Left ventricle myocardium inferior (tissue), 1 donor: ENCODE measurements around the gene PRKCB. TPM values are rescaled to one million over a fixed set of nuclear protein-coding genes. Genes with fewer than 3 reads are reported as not detected.

Experiments
- DNase-seq: peaks from one replicate; pipeline ENCODE4 v3.0.0-alpha.2; 2020
- H3K27ac ChIP-seq: fragments of 200-600 bp; replicated peaks from 2 replicates; pipeline ENCODE4 v1.8.0; 2021
- H3K27me3 ChIP-seq: fragments of 200-600 bp; 2 replicates; pipeline ENCODE4 v1.8.0; 2021; ENCODE audit warnings: low read depth
- H3K36me3 ChIP-seq: fragments of 200-600 bp; 2 replicates; pipeline ENCODE4 v1.8.0; 2021
- H3K4me1 ChIP-seq: fragments of 200-600 bp; 2 replicates; pipeline ENCODE4 v1.8.0; 2021
- H3K4me3 ChIP-seq: fragments of 200-600 bp; 2 replicates; pipeline ENCODE4 v1.8.0; 2021; ENCODE audit warnings: mild to moderate bottlenecking, moderate library complexity
- H3K9me3 ChIP-seq: fragments of 200-600 bp; replicated peaks from 2 replicates; pipeline ENCODE4 v1.8.0; 2021
- CTCF ChIP-seq: fragments of 200-600 bp; IDR thresholded peaks from 2 replicates; pipeline ENCODE4 v1.8.0; 2021; ENCODE audit warnings: antibody characterized with exemption, mild to moderate bottlenecking, borderline replicate concordance
- intact Hi-C: fragments of 100-400 bp; cut with micrococcal nuclease; formaldehyde crosslinking; loops from one replicate; pipeline ENCODE4 v1.11.0; 2022
- total RNA-seq: library from RNA; stranded (reverse); fragmentation: NEBNext Ultra II Directional; extraction: Animal tissue kit (Norgen Biotek cat#: 25700); gene quantifications from one replicate; pipeline ENCODE4 v1.2.1, GENCODE V29; 2021
- donor health status: DM: no; HTN: yes; CAD: no; lungs with severe emphysema.

The PRKCB gene
- total RNA-seq, 1 donor from 2014 or later: 1.6 TPM

- Histone ChIP-seq H3K27me3 (peaks cover 84% of the 10 kb centered on the region), H3K4me1 (no peaks in the 10 kb centered on the region), H3K27ac (no peak overlapping the region), H3K4me3 (no peak overlapping the region), H3K36me3 (no peaks in the 10 kb centered on the region), H3K9me3 (no peaks in the 10 kb centered on the region)
- no peak for DNase-seq
- intact Hi-C loops: no loop called here
- no peak for TF ChIP-seq CTCF
These were observed 30.1 kb downstream of the PRKCB start for GRCh38 chr16:23865853-23866252.

- H3K4me3 ChIP-seq: no peak overlapping the region
- no peak for DNase-seq
- TF ChIP-seq CTCF: no peak
- H3K9me3 ChIP-seq: no peaks in the 10 kb centered on the region
- H3K36me3 ChIP-seq: no peaks in the 10 kb centered on the region
- intact Hi-C loops: no loop called here
- no peak overlapping the region for H3K27ac ChIP-seq
- H3K4me1 ChIP-seq: no peaks in the 10 kb centered on the region
- peaks cover 76% of the 10 kb centered on the region for H3K27me3 ChIP-seq
These were observed 30.8 kb downstream of the PRKCB start for GRCh38 chr16:23866621-23867020.

- no peak overlapping the region for H3K4me3 ChIP-seq
- no peak for TF ChIP-seq CTCF
- no peak overlapping the region for H3K27ac ChIP-seq
- no peaks in the 10 kb centered on the region for H3K4me1 ChIP-seq
- peaks cover 66% of the 10 kb centered on the region for H3K27me3 ChIP-seq
- H3K36me3 ChIP-seq: no peaks in the 10 kb centered on the region
- H3K9me3 ChIP-seq: no peaks in the 10 kb centered on the region
- intact Hi-C loops: no loop called here
- DNase-seq: no peak
These were observed 31.8 kb downstream of the PRKCB start for GRCh38 chr16:23867566-23867965.

- no peaks in the 10 kb centered on the region for H3K4me1 ChIP-seq
- intact Hi-C loops: no loop called here
- TF ChIP-seq CTCF: no peak
- H3K27me3 ChIP-seq: peaks cover 64% of the 10 kb centered on the region
- no peak for DNase-seq
- no peaks in the 10 kb centered on the region for H3K36me3 ChIP-seq
- no peak overlapping the region for H3K27ac ChIP-seq
- no peak overlapping the region for H3K4me3 ChIP-seq
- no peaks in the 10 kb centered on the region for H3K9me3 ChIP-seq
These were observed 32.4 kb downstream of the PRKCB start for GRCh38 chr16:23868136-23868535.

GRCh38 chr16:23869052-23869451 lies 33.3 kb downstream of the PRKCB start:
- intact Hi-C loops: no loop called here
- Histone ChIP-seq H3K4me3 (no peak overlapping the region), H3K4me1 (no peaks in the 10 kb centered on the region), H3K27me3 (peaks cover 55% of the 10 kb centered on the region), H3K9me3 (no peaks in the 10 kb centered on the region), H3K36me3 (no peaks in the 10 kb centered on the region), H3K27ac (no peak overlapping the region)
- TF ChIP-seq CTCF: no peak
- DNase-seq: no peak

GRCh38 chr16:23871924-23872323 lies 36.1 kb downstream of the PRKCB start:
- Histone ChIP-seq H3K36me3 (no peaks in the 10 kb centered on the region), H3K4me1 (no peaks in the 10 kb centered on the region), H3K27ac (no peak overlapping the region), H3K27me3 (peaks cover 37% of the 10 kb centered on the region), H3K4me3 (no peak overlapping the region), H3K9me3 (no peaks in the 10 kb centered on the region)
- no peak for TF ChIP-seq CTCF
- intact Hi-C loops: no loop called here
- no peak for DNase-seq
